HepG2 (cell line): Measurements from ENCODE around the gene GALNT10. TPM values are rescaled to one million over a fixed set of nuclear protein-coding genes. Genes with fewer than 3 reads are reported as not detected.

Experiments used
- ATAC-seq: fragments of 200-7000 bp; cut with Tn5 transposase; 3 replicates; pipeline ENCODE4 v1.9.1; 2020; ENCODE audit warnings: mild to moderate bottlenecking, moderate library complexity
- BruUV-seq: library from RNA; stranded (reverse); fragments of 400-500 nt; replicated peaks from 2 replicates; lab custom pipeline; 2021; lab: Mats Ljungman, UMichigan
- CTCF ChIA-PET: fragments of 300-600 bp; formaldehyde crosslinking; extraction: SDS; loops from one replicate; lab custom pipeline; 2021; ENCODE audit warnings: low total read pairs, inconsistent platforms, low intra/inter-chr PET ratio; lab: Yijun Ruan, JAX
- POLR2A ChIA-PET: fragments of 350-600 bp; sonication (Branson Sonifier 250); formaldehyde crosslinking; loops from one replicate; lab custom pipeline; 2020; ENCODE audit warnings: antibody characterized with exemption, inconsistent platforms; lab: Yijun Ruan, JAX
- DNase-seq: peaks from one replicate; pipeline ENCODE4 v3.0.0-alpha.2; 2015; ENCODE audit warnings: low spot score
- FAIRE-seq: peaks from 3 replicates; lab custom pipeline; 2011; peaks lifted over from hg19 to GRCh38; lab: Jason Lieb, UNC
- H2AFZ ChIP-seq: one replicate; pipeline ENCODE4 v1.6.1; 2011; ENCODE audit warnings: low read length, inconsistent platforms
- H3K27ac ChIP-seq: fragments of 300-600 bp; 3 replicates; pipeline ENCODE4 v1.8.0; 2011; ENCODE audit warnings: mixed run types, mild to moderate bottlenecking, mixed read lengths, low read length, inconsistent platforms; ENCODE audit not compliant: insufficient read depth; ENCODE audit errors: extremely low read length
- H3K27me3 ChIP-seq, 2 experiments: fragments of 200-600 bp in 1 of 2; 2 replicates in 1 of 2; 3 replicates in 1 of 2; pipeline versions ENCODE4 v1.6.0 to v1.8.0; 2011; ENCODE audit warnings: low read length in 2 of 2, mild to moderate bottlenecking in 2 of 2, moderate library complexity in 2 of 2, inconsistent platforms in 1 of 2; ENCODE audit not compliant: insufficient read depth in 2 of 2, control insufficient read depth in 1 of 2
- H3K36me3 ChIP-seq, 2 experiments: fragments of 200-600 bp in 1 of 2; replicated peaks in 1 of 2; 2 replicates in 1 of 2; 3 replicates in 1 of 2; pipeline versions ENCODE4 v1.5.1 to v1.8.0; 2011; ENCODE audit warnings: low read length in 2 of 2, inconsistent platforms in 1 of 2; ENCODE audit not compliant: insufficient read depth in 2 of 2, control insufficient read depth in 1 of 2
- H3K4me1 ChIP-seq: 2 replicates; pipeline ENCODE4 v1.5.1; 2012; ENCODE audit warnings: low read length, inconsistent platforms; ENCODE audit not compliant: insufficient read depth
- H3K4me2 ChIP-seq: 2 replicates; pipeline ENCODE4 v1.6.0; 2011; ENCODE audit warnings: low read depth, low read length, inconsistent platforms
- H3K4me3 ChIP-seq, 3 experiments: fragments of 200-600 bp in 1 of 3; sonication (generic), shearing (Covaris generic) in 1 of 3; replicated peaks in 1 of 3; 2 replicates each; pipeline ENCODE4 v1.5.1; 2011 to 2016; ENCODE audit warnings: low read length in 3 of 3, inconsistent platforms in 2 of 3, low read depth in 2 of 3, mild to moderate bottlenecking in 2 of 3, control low read depth in 1 of 3, mixed read lengths in 1 of 3; ENCODE audit not compliant: insufficient read depth in 1 of 3
- H3K79me2 ChIP-seq: one replicate; pipeline ENCODE4 v1.6.1; 2011; ENCODE audit warnings: low read length, inconsistent platforms; ENCODE audit not compliant: insufficient read depth
- H3K9ac ChIP-seq: 2 replicates; pipeline ENCODE4 v1.6.0; 2011; ENCODE audit warnings: mild to moderate bottlenecking, low read depth, low read length, inconsistent platforms; ENCODE audit not compliant: insufficient read depth
- H3K9me3 ChIP-seq: 2 replicates; pipeline ENCODE4 v1.5.1; 2012; ENCODE audit warnings: mild to moderate bottlenecking, low read length
- H4K20me1 ChIP-seq: 2 replicates; pipeline ENCODE4 v1.6.0; 2011; ENCODE audit warnings: inconsistent platforms, mild to moderate bottlenecking, low read length, moderate library complexity; ENCODE audit not compliant: insufficient read depth
- ARNT ChIP-seq: fragments of 450-650 bp; IDR thresholded peaks from 2 replicates; pipeline ENCODE4 v1.6.1; 2017
- YEATS2 ChIP-seq: sonication (generic); formaldehyde crosslinking; IDR thresholded peaks from 2 replicates; pipeline ENCODE4 v1.4.0; 2020; ENCODE audit warnings: missing genetic modification reagents, borderline replicate concordance
- ZNF441 ChIP-seq: sonication (generic); formaldehyde crosslinking; IDR thresholded peaks from 2 replicates; pipeline ENCODE4 v1.7.0; 2021; ENCODE audit warnings: missing genetic modification reagents, borderline replicate concordance
- ZNF776 ChIP-seq: sonication (generic); formaldehyde crosslinking; IDR thresholded peaks from 2 replicates; pipeline ENCODE4 v1.4.0; 2020; ENCODE audit warnings: mild to moderate bottlenecking, missing genetic modification reagents
- WGBS: methylation state at CpG from one replicate; pipeline ENCODE4 v1.1.6; 2017; ENCODE audit warnings: low lambda C conversion rate; 5-methylcytosine and 5-hydroxymethylcytosine counted together
- in situ Hi-C: cut with HindIII; loops from 2 replicates; pipeline ENCODE4 v1.10.0; 2017; ENCODE audit warnings: low pct_unique_long_range_greater_than_20kb; ENCODE audit not compliant: extremely low pct_ligation_motif_present
- intact Hi-C: fragments of 100-400 bp; cut with micrococcal nuclease; formaldehyde crosslinking; loops from one replicate; pipeline ENCODE4 v1.10.0; 2022; ENCODE audit not compliant: unreplicated experiment
- polyA plus RNA-seq, 8 experiments: library from polyadenylated mRNA; depleted of rRNA in 3 of 8; stranded (reverse) in 7 of 8; unstranded in 1 of 8; fragments of >200 nt; fragmentation: Illumina TruSeq in 4 of 8; extraction: Trizol in 4 of 8; gene quantifications; 2 replicates each; pipeline versions ENCODE4 v1.2.1 to v1.2.3, GENCODE V29; 2011 to 2016; ENCODE audit warnings: low read depth in 4 of 8, missing spikeins in 1 of 8, mixed read lengths in 1 of 8; ENCODE audit not compliant: insufficient read depth in 1 of 8
- total RNA-seq, 5 experiments: library from RNA; depleted of rRNA; stranded (reverse); fragments of >200 nt; fragmentation: Illumina TruSeq; extraction: Trizol; gene quantifications; 2 replicates each; pipeline ENCODE4 v1.2.3, GENCODE V29; 2016; ENCODE audit warnings: low read depth in 1 of 5
- TF ChIP-seq, protein P1 (sequence below): sonication (generic); formaldehyde crosslinking; IDR thresholded peaks from 2 replicates; pipeline ENCODE4 v1.5.1; 2020; ENCODE audit warnings: mild to moderate bottlenecking, missing genetic modification reagents, borderline replicate concordance

The GALNT10 gene
- total and polyA plus RNA-seq, 2 of the 13 experiments (the other 11 are each of a cell fraction or from before 2014, with no cell fraction given) = 8.1 to 11.2 TPM

DNA sequence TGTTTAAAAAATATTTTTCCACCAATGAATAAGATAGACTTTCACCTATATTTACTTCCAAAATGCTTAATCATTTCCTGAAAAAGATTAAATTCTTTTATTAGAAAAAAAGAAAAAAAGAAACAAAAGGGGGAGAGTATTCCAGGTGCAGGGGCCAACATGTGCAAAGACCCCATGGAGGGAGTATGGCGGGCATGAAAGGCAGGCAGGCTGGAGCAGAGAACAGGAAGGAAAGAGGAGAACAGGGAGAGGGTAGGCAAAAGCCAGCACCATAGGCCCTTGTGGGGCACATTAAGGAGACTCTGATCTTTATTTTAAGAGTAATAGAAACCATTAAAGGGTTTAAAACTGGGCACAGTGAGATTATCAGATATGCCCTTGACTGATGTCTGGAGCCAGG, 238.8 kb downstream of the GALNT10 start:
- no peaks in the 10 kb centered on the region for H3K36me3 ChIP-seq
- intact Hi-C loops (no loop called here), in situ Hi-C loops (no loop called here)
- ChIA-PET POLR2A (no interaction called here), CTCF (no interaction called here)
- BruUV-seq = no TSS peak
- H3K27ac ChIP-seq = no peak overlapping the region
- FAIRE-seq = no peak
- H3K27me3 ChIP-seq = no peaks in the 10 kb centered on the region
- no peak overlapping the region for H3K9ac ChIP-seq
- no peaks in the 10 kb centered on the region for H3K79me2 ChIP-seq
- ATAC-seq = no peak
- peaks cover 7% of the 10 kb centered on the region; the same call in 1 of the 2 replicates for H3K4me1 ChIP-seq
- 94% methylated on average over 1 of the region's 1 CpG for WGBS
- no peak overlapping the region for H3K4me2 ChIP-seq
- no peak for TF ChIP-seq ZNF441
- TF ChIP-seq ARNT = no peak
- TF ChIP-seq ZNF776 = no peak
- H3K9me3 ChIP-seq = no peaks in the 10 kb centered on the region
- H3K4me3 ChIP-seq = no peak overlapping the region
- H2AFZ ChIP-seq = no peak overlapping the region
- DNase-seq = no peak
- H4K20me1 ChIP-seq = no peaks in the 10 kb centered on the region

DNA sequence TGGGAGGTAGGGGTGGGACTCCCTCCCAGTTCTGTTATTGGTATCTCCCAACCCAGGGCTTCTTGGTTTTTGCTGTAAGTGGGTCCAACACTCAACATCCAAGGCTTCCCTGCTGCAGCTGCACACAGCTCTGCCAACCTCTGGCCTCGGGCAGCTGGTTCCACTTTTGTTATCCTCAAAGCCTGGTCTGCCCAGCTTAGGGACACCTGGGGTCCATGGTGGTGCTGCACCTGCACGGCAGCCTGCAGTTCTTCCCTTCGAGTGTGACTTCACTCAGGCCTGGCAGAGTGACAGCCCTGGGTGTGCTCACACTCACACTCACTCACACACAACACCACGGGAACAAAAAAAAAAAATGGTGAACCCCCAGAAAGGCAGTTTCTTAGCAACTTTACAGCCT, 239.9 kb downstream of the GALNT10 start:
- no peaks in the 10 kb centered on the region for H3K79me2 ChIP-seq
- POLR2A ChIA-PET = no interaction called here
- no peak for DNase-seq
- 97% methylated on average over 4 of the region's 4 CpGs for WGBS
- in situ Hi-C loops (no loop called here), intact Hi-C loops (no loop called here)
- CTCF ChIA-PET = no interaction called here
- ATAC-seq = no peak
- no peak for FAIRE-seq
- H3K27me3 ChIP-seq = no peaks in the 10 kb centered on the region
- no peak overlapping the region for H3K27ac ChIP-seq
- H3K4me1 ChIP-seq = peaks cover 7% of the 10 kb centered on the region; the same call in 1 of the 2 replicates
- no peak overlapping the region for H3K4me3 ChIP-seq
- no peak overlapping the region for H3K9ac ChIP-seq
- no peaks in the 10 kb centered on the region for H3K36me3 ChIP-seq
- H3K9me3 ChIP-seq = no peaks in the 10 kb centered on the region
- no TSS peak for BruUV-seq
- H4K20me1 ChIP-seq = no peaks in the 10 kb centered on the region
- H2AFZ ChIP-seq = no peak overlapping the region
- H3K4me2 ChIP-seq = no peak overlapping the region
- TF ChIP-seq YEATS2 = no peak
- TF ChIP-seq, protein P1, sequence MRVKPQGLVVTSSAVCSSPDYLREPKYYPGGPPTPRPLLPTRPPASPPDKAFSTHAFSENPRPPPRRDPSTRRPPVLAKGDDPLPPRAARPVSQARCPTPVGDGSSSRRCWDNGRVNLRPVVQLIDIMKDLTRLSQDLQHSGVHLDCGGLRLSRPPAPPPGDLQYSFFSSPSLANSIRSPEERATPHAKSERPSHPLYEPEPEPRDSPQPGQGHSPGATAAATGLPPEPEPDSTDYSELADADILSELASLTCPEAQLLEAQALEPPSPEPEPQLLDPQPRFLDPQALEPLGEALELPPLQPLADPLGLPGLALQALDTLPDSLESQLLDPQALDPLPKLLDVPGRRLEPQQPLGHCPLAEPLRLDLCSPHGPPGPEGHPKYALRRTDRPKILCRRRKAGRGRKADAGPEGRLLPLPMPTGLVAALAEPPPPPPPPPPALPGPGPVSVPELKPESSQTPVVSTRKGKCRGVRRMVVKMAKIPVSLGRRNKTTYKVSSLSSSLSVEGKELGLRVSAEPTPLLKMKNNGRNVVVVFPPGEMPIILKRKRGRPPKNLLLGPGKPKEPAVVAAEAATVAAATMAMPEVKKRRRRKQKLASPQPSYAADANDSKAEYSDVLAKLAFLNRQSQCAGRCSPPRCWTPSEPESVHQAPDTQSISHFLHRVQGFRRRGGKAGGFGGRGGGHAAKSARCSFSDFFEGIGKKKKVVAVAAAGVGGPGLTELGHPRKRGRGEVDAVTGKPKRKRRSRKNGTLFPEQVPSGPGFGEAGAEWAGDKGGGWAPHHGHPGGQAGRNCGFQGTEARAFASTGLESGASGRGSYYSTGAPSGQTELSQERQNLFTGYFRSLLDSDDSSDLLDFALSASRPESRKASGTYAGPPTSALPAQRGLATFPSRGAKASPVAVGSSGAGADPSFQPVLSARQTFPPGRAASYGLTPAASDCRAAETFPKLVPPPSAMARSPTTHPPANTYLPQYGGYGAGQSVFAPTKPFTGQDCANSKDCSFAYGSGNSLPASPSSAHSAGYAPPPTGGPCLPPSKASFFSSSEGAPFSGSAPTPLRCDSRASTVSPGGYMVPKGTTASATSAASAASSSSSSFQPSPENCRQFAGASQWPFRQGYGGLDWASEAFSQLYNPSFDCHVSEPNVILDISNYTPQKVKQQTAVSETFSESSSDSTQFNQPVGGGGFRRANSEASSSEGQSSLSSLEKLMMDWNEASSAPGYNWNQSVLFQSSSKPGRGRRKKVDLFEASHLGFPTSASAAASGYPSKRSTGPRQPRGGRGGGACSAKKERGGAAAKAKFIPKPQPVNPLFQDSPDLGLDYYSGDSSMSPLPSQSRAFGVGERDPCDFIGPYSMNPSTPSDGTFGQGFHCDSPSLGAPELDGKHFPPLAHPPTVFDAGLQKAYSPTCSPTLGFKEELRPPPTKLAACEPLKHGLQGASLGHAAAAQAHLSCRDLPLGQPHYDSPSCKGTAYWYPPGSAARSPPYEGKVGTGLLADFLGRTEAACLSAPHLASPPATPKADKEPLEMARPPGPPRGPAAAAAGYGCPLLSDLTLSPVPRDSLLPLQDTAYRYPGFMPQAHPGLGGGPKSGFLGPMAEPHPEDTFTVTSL = no peak
